ENCODE data around the gene HARBI1. TPM values are rescaled to one million over a fixed set of nuclear protein-coding genes. Genes with fewer than 3 reads are reported as not detected.

Gene HARBI1
- total and polyA plus RNA-seq, 2 donors (not counting 3 experiments of a cell fraction or from before 2014, with no cell fraction given): 2.7 to 4.7 TPM

DNA sequence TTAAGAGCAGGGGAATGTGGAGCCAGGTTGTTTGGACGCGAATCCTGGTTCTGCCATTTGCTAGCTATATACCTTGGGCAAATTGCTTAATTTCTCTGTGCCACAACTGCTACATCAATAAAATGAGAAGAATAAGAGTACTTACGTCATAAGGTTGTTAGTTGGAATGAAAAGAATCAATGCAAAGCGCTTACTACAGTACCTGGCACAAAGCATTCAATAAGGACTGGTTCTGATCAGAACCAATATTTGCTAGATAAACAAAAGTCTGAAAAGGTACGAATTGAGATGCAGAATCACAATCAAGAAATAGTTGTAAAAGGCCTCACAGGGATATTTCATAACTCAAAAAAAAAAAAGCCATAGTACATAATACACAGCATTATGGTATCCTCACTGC, 34.4 kb downstream of the HARBI1 start:
- Histone ChIP-seq H3K9me1 (replicated peaks; ENCODE audit: control insufficient read depth, extremely low read depth, insufficient read depth, low read length) (no peaks in the 10 kb centered on the region), H3K4me2 (ENCODE audit: insufficient read depth, low read length) (no peak overlapping the region), H2AFZ (ENCODE audit: low read depth, low read length) (no peak overlapping the region), H3K4me1 (ENCODE audit: control insufficient read depth, extremely low read depth, insufficient read depth, low read length) (no peaks in the 10 kb centered on the region), H3K27ac (ENCODE audit: insufficient read depth, low read depth, low read length) (no peak overlapping the region), H4K20me1 (replicated peaks; ENCODE audit: control insufficient read depth, extremely low read depth, insufficient read depth, low read length) (peaks cover 4% of the 10 kb centered on the region), H3K79me2 (ENCODE audit: control insufficient read depth, insufficient read depth, low read length) (peaks cover 55% of the 10 kb centered on the region), H3K9me3 (replicated peaks; ENCODE audit: control insufficient read depth, insufficient read depth, low read length) (no peaks in the 10 kb centered on the region), H3K36me3 (ENCODE audit: control insufficient read depth in 2 of 2, extremely low read depth in 1 of 2, insufficient read depth in 2 of 2, low read length in 2 of 2) (no peaks in the 10 kb centered on the region), H3K27me3 (ENCODE audit: control insufficient read depth in 2 of 2, insufficient read depth in 2 of 2, low read length in 2 of 2) (no peaks in the 10 kb centered on the region), H3K4me3 (replicated peaks in 1 of 3; ENCODE audit: insufficient read depth in 1 of 3, low read depth in 1 of 3, low read length in 3 of 3) (no peak overlapping the region), H3K9ac (replicated peaks; ENCODE audit: extremely low read depth, insufficient read depth, low read length) (no peak overlapping the region)
- BruUV-seq (replicated peaks): no TSS peak
- dilution Hi-C loops (cut with MboI; ENCODE audit: extremely low pct_ligation_motif_present, low sequenced_read_pairs): no loop called here
- ChIA-PET POLR2A (no interaction called here), CTCF (no interaction called here)
- intact Hi-C loops (cut with micrococcal nuclease): no loop called here
- FAIRE-seq (no peak), DNase-seq (ENCODE audit: low read depth, low spot score) (no peak)
- TF ChIP-seq GATA2 (IDR thresholded peaks at IDR 0.05; ENCODE audit: insufficient read depth, insufficient read length, low read depth, low read length) (no peak), POLR2AphosphoS5 (IDR thresholded peaks at IDR 0.05; ENCODE audit: insufficient read depth, low read depth, low read length) (no peak), FOS (IDR thresholded peaks at IDR 0.05; ENCODE audit: borderline replicate concordance, insufficient read depth, low read length) (no peak), EZH2 (IDR thresholded peaks at IDR 0.05; ENCODE audit: borderline replicate concordance, low read depth, low read length, severe bottlenecking) (no peak), MYC (IDR thresholded peaks at IDR 0.05; ENCODE audit: low read depth, low read length) (no peak), JUN (IDR thresholded peaks at IDR 0.05; ENCODE audit: borderline replicate concordance, insufficient read depth, insufficient read length, low read depth) (no peak)
- TF ChIP-seq, protein P1, sequence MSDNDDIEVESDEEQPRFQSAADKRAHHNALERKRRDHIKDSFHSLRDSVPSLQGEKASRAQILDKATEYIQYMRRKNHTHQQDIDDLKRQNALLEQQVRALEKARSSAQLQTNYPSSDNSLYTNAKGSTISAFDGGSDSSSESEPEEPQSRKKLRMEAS (IDR thresholded peaks at IDR 0.05; ENCODE audit: insufficient read depth, insufficient read length): no peak
- TF ChIP-seq, protein P2, sequence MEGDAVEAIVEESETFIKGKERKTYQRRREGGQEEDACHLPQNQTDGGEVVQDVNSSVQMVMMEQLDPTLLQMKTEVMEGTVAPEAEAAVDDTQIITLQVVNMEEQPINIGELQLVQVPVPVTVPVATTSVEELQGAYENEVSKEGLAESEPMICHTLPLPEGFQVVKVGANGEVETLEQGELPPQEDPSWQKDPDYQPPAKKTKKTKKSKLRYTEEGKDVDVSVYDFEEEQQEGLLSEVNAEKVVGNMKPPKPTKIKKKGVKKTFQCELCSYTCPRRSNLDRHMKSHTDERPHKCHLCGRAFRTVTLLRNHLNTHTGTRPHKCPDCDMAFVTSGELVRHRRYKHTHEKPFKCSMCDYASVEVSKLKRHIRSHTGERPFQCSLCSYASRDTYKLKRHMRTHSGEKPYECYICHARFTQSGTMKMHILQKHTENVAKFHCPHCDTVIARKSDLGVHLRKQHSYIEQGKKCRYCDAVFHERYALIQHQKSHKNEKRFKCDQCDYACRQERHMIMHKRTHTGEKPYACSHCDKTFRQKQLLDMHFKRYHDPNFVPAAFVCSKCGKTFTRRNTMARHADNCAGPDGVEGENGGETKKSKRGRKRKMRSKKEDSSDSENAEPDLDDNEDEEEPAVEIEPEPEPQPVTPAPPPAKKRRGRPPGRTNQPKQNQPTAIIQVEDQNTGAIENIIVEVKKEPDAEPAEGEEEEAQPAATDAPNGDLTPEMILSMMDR (IDR thresholded peaks at IDR 0.05; ENCODE audit: extremely low read depth in 1 of 2, insufficient read depth in 1 of 2, low read depth in 1 of 2, low read length in 2 of 2): no peak
